ENCODE data around the gene MAN1C1. TPM values are rescaled to one million over a fixed set of nuclear protein-coding genes. Genes with fewer than 3 reads are reported as not detected.

The MAN1C1 gene
- total RNA-seq, 1 experiment from 2014 or later = 1.2 TPM

DNA sequence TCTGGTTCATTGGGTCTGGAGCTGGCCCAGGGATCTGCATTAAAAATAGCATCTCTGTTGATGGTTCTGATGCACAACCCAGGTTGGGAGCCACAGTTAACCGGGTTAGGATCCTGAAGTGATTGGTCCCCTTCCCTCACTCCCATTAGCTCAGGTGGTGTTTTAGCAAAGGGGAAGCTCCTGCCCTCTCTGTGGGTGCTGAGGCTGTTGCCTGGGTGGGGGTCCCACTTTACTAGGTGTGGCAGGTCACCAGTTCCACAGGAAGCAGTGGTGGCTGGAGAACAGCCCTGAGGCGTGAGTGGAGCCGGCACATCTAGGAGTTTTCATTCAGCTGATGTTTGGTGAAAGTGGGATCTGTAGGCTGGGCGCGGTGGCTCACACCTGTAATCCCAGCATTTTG lies 86.5 kb downstream of the MAN1C1 start:
- POLR2A ChIA-PET = no interaction called here
- CTCF ChIA-PET = no interaction called here

More for the DNA sequence above, 86.5 kb downstream of the MAN1C1 start:
- RAD21 ChIA-PET (ENCODE audit: low non-redundant PET in 1 of 2, low total read pairs in 2 of 2, uncharacterized antibody in 2 of 2, unreplicated experiment in 2 of 2) = no interaction called here
- no peaks in the 10 kb centered on the region for H3K79me2 ChIP-seq (ENCODE audit: insufficient read depth, low read length)
- no peaks in the 10 kb centered on the region for H3K27me3 ChIP-seq (ENCODE audit: insufficient read depth, low read length)
- H3K4me3 ChIP-seq (replicated peaks in 1 of 2; ENCODE audit: low read depth in 1 of 2, low read length in 2 of 2) = no peak overlapping the region
- no peaks in the 10 kb centered on the region for H3K9me2 ChIP-seq (ENCODE audit: insufficient read depth)
- no TSS peak for BruUV-seq (replicated peaks)
- no peak overlapping the region for H3K9ac ChIP-seq (ENCODE audit: low read length)
- H2AFZ ChIP-seq (ENCODE audit: low read depth, low read length, poor library complexity, severe bottlenecking) = no peak overlapping the region
- H3K36me3 ChIP-seq (ENCODE audit: control insufficient read depth in 1 of 2, insufficient read depth in 2 of 2, low read length in 2 of 2) = no peaks in the 10 kb centered on the region
- TF ChIP-seq EGR1 (IDR thresholded peaks at IDR 0.05; ENCODE audit: low read depth) (no peak), ELF1 (IDR thresholded peaks at IDR 0.05; ENCODE audit: borderline replicate concordance, low read depth) (no peak), SIN3A (IDR thresholded peaks at IDR 0.05; ENCODE audit: low read depth) (no peak), SRF (IDR thresholded peaks at IDR 0.05; ENCODE audit: low read depth) (no peak), RAD21 (IDR thresholded peaks at IDR 0.05; ENCODE audit: low read depth) (no peak), CEBPB (IDR thresholded peaks at IDR 0.05; ENCODE audit: low read depth) (no peak), TCF7L2 (IDR thresholded peaks at IDR 0.05; ENCODE audit: borderline replicate concordance, extremely low read depth, insufficient read depth, insufficient read length) (no peak), JUND (IDR thresholded peaks at IDR 0.05) (no peak), FOSL1 (IDR thresholded peaks at IDR 0.05; ENCODE audit: low read depth) (no peak), POLR2A (IDR thresholded peaks at IDR 0.05; ENCODE audit: borderline replicate concordance, extremely low read depth, insufficient read depth, insufficient read length) (no peak), POLR2AphosphoS5 (IDR thresholded peaks at IDR 0.05; ENCODE audit: low read depth, low read length) (no peak), ZFX (IDR thresholded peaks at IDR 0.05) (no peak), CBX3 (IDR thresholded peaks at IDR 0.05; ENCODE audit: low read depth) (no peak)
- TF ChIP-seq, protein P1, sequence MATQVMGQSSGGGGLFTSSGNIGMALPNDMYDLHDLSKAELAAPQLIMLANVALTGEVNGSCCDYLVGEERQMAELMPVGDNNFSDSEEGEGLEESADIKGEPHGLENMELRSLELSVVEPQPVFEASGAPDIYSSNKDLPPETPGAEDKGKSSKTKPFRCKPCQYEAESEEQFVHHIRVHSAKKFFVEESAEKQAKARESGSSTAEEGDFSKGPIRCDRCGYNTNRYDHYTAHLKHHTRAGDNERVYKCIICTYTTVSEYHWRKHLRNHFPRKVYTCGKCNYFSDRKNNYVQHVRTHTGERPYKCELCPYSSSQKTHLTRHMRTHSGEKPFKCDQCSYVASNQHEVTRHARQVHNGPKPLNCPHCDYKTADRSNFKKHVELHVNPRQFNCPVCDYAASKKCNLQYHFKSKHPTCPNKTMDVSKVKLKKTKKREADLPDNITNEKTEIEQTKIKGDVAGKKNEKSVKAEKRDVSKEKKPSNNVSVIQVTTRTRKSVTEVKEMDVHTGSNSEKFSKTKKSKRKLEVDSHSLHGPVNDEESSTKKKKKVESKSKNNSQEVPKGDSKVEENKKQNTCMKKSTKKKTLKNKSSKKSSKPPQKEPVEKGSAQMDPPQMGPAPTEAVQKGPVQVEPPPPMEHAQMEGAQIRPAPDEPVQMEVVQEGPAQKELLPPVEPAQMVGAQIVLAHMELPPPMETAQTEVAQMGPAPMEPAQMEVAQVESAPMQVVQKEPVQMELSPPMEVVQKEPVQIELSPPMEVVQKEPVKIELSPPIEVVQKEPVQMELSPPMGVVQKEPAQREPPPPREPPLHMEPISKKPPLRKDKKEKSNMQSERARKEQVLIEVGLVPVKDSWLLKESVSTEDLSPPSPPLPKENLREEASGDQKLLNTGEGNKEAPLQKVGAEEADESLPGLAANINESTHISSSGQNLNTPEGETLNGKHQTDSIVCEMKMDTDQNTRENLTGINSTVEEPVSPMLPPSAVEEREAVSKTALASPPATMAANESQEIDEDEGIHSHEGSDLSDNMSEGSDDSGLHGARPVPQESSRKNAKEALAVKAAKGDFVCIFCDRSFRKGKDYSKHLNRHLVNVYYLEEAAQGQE (IDR thresholded peaks at IDR 0.05; ENCODE audit: low read depth) = no peak
- TF ChIP-seq, protein P2, sequence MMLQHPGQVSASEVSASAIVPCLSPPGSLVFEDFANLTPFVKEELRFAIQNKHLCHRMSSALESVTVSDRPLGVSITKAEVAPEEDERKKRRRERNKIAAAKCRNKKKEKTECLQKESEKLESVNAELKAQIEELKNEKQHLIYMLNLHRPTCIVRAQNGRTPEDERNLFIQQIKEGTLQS (IDR thresholded peaks at IDR 0.05) = no peak
- H4K20me1 ChIP-seq (ENCODE audit: insufficient read depth) = no peaks in the 10 kb centered on the region
- intact Hi-C loops (cut with micrococcal nuclease) = no loop called here
- no peak for DNase-seq (ENCODE audit: low read depth, low spot score)
- no peak overlapping the region for H3K27ac ChIP-seq (ENCODE audit: low read depth, low read length)
- H3K4me2 ChIP-seq (ENCODE audit: low read length) = no peak overlapping the region
- H3K4me1 ChIP-seq (ENCODE audit: control insufficient read depth in 1 of 2, insufficient read depth in 2 of 2, low read length in 2 of 2) = peaks cover under 1 to 7% of the 10 kb centered on the region in 2 experiments; a peak in 3 of 4 replicates
- no peaks in the 10 kb centered on the region for H3K9me3 ChIP-seq (ENCODE audit: control insufficient read depth in 1 of 2, insufficient read depth in 1 of 2, low read depth in 1 of 2, low read length in 2 of 2)
- ATAC-seq = no peak

All from HCT116 (cell line).